Loucy (cell line): Measurements from ENCODE around the gene FIGNL2.

Experiments used
- H2AFZ ChIP-seq: fragments of 200-600 bp; sonication (generic); 2 replicates; pipeline ENCODE4 v1.6.0; 2016; ENCODE audit warnings: antibody characterized with exemption, mild to moderate bottlenecking, low read length, moderate library complexity
- H3F3A ChIP-seq: fragments of 200-600 bp; 2 replicates; pipeline ENCODE4 v1.6.0; 2016; ENCODE audit warnings: antibody characterized with exemption, low read depth, mild to moderate bottlenecking
- H3K27me3 ChIP-seq: fragments of 200-600 bp; sonication (generic); 2 replicates; pipeline ENCODE4 v1.6.1; 2014; ENCODE audit warnings: low read length, mild to moderate bottlenecking; ENCODE audit not compliant: insufficient read depth, poor library complexity, severe bottlenecking
- H3K36me3 ChIP-seq: fragments of 200-600 bp; sonication (generic); 2 replicates; pipeline ENCODE4 v1.6.1; 2016; ENCODE audit warnings: low read length; ENCODE audit not compliant: insufficient read depth
- H3K4me1 ChIP-seq: fragments of 200-600 bp; sonication (generic); 2 replicates; pipeline ENCODE4 v1.5.1; 2014; ENCODE audit warnings: low read length, mild to moderate bottlenecking; ENCODE audit not compliant: insufficient read depth, poor library complexity, severe bottlenecking
- H3K4me2 ChIP-seq: fragments of 200-600 bp; sonication (generic); 2 replicates; pipeline ENCODE4 v1.6.0; 2014; ENCODE audit warnings: antibody characterized with exemption, low read length, low read depth, mild to moderate bottlenecking; ENCODE audit not compliant: poor library complexity, severe bottlenecking
- H3K4me3 ChIP-seq: fragments of 200-600 bp; sonication (generic); 2 replicates; pipeline ENCODE4 v1.5.1; 2014; ENCODE audit warnings: low read length, mild to moderate bottlenecking, mixed read lengths; ENCODE audit not compliant: poor library complexity, severe bottlenecking
- H3K79me2 ChIP-seq: fragments of 200-600 bp; sonication (generic); 2 replicates; pipeline ENCODE4 v1.6.1; 2014; ENCODE audit warnings: low read length; ENCODE audit not compliant: insufficient read depth
- H3K9ac ChIP-seq: fragments of 200-600 bp; sonication (generic); 2 replicates; pipeline ENCODE4 v1.6.0; 2014; ENCODE audit warnings: mild to moderate bottlenecking, low read depth, low read length, moderate library complexity; ENCODE audit not compliant: poor library complexity, severe bottlenecking
- H3K9me2 ChIP-seq: fragments of 200-600 bp; sonication (generic); replicated peaks from 2 replicates; pipeline ENCODE4 v1.6.1; 2016; ENCODE audit warnings: low read depth, low read length, mixed read lengths
- H3K9me3 ChIP-seq: fragments of 200-600 bp; sonication (generic); 2 replicates; pipeline ENCODE4 v1.6.1; 2014; ENCODE audit warnings: mild to moderate bottlenecking, antibody characterized with exemption, low read length, low read depth; ENCODE audit not compliant: insufficient read depth
- H4K20me1 ChIP-seq: fragments of 200-600 bp; sonication (generic); 2 replicates; pipeline ENCODE4 v1.6.0; 2014; ENCODE audit warnings: antibody characterized with exemption, low read length, mild to moderate bottlenecking; ENCODE audit not compliant: insufficient read depth, poor library complexity, severe bottlenecking
- EZH2phosphoT487 ChIP-seq: fragments of 200-600 bp; IDR thresholded peaks from 2 replicates; pipeline ENCODE4 v1.6.1; 2018; ENCODE audit warnings: antibody characterized with exemption, mild to moderate bottlenecking, moderate library complexity, borderline replicate concordance
- TF ChIP-seq, protein P1 (sequence below): fragments of 200-600 bp; sonication (generic); conservative IDR thresholded peaks from 2 replicates; pipeline ENCODE4 v1.5.1; 2014; ENCODE audit warnings: mild to moderate bottlenecking, antibody characterized with exemption, low read length

The FIGNL2 gene

DNA sequence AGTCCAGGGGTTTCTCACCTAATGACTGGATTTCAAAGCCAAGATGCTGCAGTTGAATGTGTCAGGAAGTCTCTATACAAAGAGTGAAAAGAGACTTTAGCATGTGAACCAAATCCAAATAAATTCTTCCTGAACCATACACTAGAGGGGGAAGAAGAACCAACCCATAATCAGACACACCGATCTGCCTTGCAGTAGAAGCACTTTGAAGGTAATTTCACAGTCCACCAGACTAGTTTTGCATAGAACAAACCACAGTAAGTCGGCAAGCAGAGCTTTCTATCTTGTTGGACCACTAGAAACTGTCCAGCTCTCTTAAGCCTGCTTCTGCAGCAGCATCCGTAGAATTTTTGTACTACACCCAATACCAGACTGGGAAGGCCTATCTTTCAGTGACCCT is 39.3 kb downstream of the FIGNL2 start:
- Histone ChIP-seq H3K4me1 (no peaks in the 10 kb centered on the region), H3F3A (no peaks in the 10 kb centered on the region), H3K9me3 (no peaks in the 10 kb centered on the region), H3K36me3 (no peaks in the 10 kb centered on the region), H2AFZ (no peak overlapping the region), H3K4me3 (no peak overlapping the region), H3K27me3 (no peaks in the 10 kb centered on the region), H4K20me1 (no peaks in the 10 kb centered on the region), H3K9me2 (no peaks in the 10 kb centered on the region), H3K79me2 (no peaks in the 10 kb centered on the region), H3K9ac (no peak overlapping the region), H3K4me2 (no peak overlapping the region)
- TF ChIP-seq, protein P1, sequence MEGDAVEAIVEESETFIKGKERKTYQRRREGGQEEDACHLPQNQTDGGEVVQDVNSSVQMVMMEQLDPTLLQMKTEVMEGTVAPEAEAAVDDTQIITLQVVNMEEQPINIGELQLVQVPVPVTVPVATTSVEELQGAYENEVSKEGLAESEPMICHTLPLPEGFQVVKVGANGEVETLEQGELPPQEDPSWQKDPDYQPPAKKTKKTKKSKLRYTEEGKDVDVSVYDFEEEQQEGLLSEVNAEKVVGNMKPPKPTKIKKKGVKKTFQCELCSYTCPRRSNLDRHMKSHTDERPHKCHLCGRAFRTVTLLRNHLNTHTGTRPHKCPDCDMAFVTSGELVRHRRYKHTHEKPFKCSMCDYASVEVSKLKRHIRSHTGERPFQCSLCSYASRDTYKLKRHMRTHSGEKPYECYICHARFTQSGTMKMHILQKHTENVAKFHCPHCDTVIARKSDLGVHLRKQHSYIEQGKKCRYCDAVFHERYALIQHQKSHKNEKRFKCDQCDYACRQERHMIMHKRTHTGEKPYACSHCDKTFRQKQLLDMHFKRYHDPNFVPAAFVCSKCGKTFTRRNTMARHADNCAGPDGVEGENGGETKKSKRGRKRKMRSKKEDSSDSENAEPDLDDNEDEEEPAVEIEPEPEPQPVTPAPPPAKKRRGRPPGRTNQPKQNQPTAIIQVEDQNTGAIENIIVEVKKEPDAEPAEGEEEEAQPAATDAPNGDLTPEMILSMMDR: no peak
- TF ChIP-seq EZH2phosphoT487: no peak

DNA sequence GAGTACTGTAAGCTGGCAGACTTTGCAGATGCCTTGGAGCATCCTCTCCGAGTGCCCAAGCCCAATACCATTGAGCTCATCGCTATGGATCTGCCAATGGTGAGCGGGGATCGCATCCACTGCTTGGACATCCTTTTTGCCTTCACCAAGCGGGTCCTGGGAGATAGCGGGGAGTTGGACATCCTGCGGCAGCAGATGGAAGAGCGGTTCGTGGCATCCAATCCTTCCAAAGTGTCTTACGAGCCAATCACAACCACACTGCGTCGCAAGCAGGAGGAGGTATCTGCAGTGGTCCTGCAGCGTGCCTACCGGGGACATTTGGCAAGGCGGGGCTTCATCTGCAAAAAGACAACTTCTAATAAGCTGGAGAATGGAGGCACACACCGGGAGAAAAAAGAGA is 41.6 kb downstream of the FIGNL2 start:
- Histone ChIP-seq H4K20me1 (no peaks in the 10 kb centered on the region), H3K4me1 (no peaks in the 10 kb centered on the region), H3K4me2 (no peak overlapping the region), H3K36me3 (no peaks in the 10 kb centered on the region), H3K9me3 (no peaks in the 10 kb centered on the region), H3K4me3 (no peak overlapping the region), H3K9ac (no peak overlapping the region), H3F3A (no peaks in the 10 kb centered on the region), H3K9me2 (no peaks in the 10 kb centered on the region), H3K27me3 (no peaks in the 10 kb centered on the region), H3K79me2 (no peaks in the 10 kb centered on the region), H2AFZ (no peak overlapping the region)
- TF ChIP-seq, protein P1: no peak
- TF ChIP-seq EZH2phosphoT487: no peak

DNA sequence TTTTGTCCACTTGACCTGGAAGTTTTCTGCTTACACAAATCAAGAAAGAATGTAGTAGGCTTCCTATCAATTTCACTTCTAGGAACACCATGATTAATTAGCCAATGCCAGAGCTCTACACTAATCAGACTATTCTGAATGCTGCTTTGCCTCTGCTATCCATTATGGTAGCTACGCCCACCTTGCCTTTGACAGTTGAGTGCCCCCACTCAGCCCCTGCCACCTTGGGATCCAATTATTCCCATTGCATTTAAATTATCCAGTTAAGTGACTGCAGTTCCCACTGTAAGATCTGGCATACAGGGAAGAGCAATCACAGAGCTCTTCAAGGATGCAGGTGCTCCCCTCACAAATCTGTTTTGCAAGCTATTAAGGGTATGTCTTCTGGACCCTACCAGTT is 47.5 kb downstream of the FIGNL2 start:
- H3K4me2 ChIP-seq: no peak overlapping the region
- no peak for TF ChIP-seq EZH2phosphoT487
- TF ChIP-seq, protein P1: no peak
- no peaks in the 10 kb centered on the region for H4K20me1 ChIP-seq
- H3K4me1 ChIP-seq: no peaks in the 10 kb centered on the region
- no peaks in the 10 kb centered on the region for H3K9me2 ChIP-seq
- no peaks in the 10 kb centered on the region for H3K27me3 ChIP-seq
- no peaks in the 10 kb centered on the region for H3K9me3 ChIP-seq
- no peak overlapping the region for H3K4me3 ChIP-seq
- H3K9ac ChIP-seq: no peak overlapping the region
- no peaks in the 10 kb centered on the region for H3K79me2 ChIP-seq
- no peak overlapping the region for H2AFZ ChIP-seq
- no peaks in the 10 kb centered on the region for H3K36me3 ChIP-seq
- no peaks in the 10 kb centered on the region for H3F3A ChIP-seq
